H1 (cell line): Measurements from ENCODE around the gene MPEG1. TPM values are rescaled to one million over a fixed set of nuclear protein-coding genes. Genes with fewer than 3 reads are reported as not detected.

Experiments
- CTCF ChIA-PET: fragments of 300-600 bp; sonication (Branson Sonifier 250); formaldehyde crosslinking; loops from one replicate; lab custom pipeline; 2021; ENCODE audit not compliant: partially characterized antibody; lab: Charles Lee
- POLR2A ChIA-PET: fragments of 300-600 bp; sonication (Branson Sonifier 250); formaldehyde crosslinking; loops from one replicate; lab custom pipeline; 2021; ENCODE audit warnings: inconsistent platforms; ENCODE audit not compliant: partially characterized antibody; lab: Charles Lee
- DNase-seq, 2 experiments: peaks; one replicate each; pipeline versions ENCODE4 v3.0.0 to v3.0.0-alpha.2; 2010 to 2022; ENCODE audit warnings: low spot score in 2 of 2, low read depth in 1 of 2, mixed read lengths in 1 of 2
- FAIRE-seq: peaks from 2 replicates; lab custom pipeline; 2011; peaks lifted over from hg19 to GRCh38; lab: Jason Lieb, UNC
- H2AFZ ChIP-seq: 2 replicates; pipeline ENCODE4 v1.8.1; 2012; ENCODE audit warnings: low read length, inconsistent platforms
- H2AK5ac ChIP-seq: 2 replicates; pipeline ENCODE4 v1.6.1; 2013; ENCODE audit warnings: low read depth, low read length
- H2BK120ac ChIP-seq: replicated peaks from 2 replicates; pipeline ENCODE3; 2013; ENCODE audit warnings: low read depth, low read length, inconsistent platforms
- H2BK12ac ChIP-seq: 2 replicates; pipeline ENCODE4 v1.6.1; 2013; ENCODE audit warnings: low read depth, low read length
- H2BK15ac ChIP-seq: 2 replicates; pipeline ENCODE4 v1.6.1; 2013; ENCODE audit warnings: low read length
- H2BK20ac ChIP-seq: 2 replicates; pipeline ENCODE4 v1.6.1; 2013; ENCODE audit warnings: low read length
- H2BK5ac ChIP-seq: 2 replicates; pipeline ENCODE4 v1.6.1; 2013; ENCODE audit warnings: low read depth, low read length
- H3K14ac ChIP-seq: 2 replicates; pipeline ENCODE4 v1.6.1; 2013; ENCODE audit warnings: inconsistent platforms; ENCODE audit not compliant: insufficient read length
- H3K18ac ChIP-seq: 2 replicates; pipeline ENCODE4 v1.6.1; 2013; ENCODE audit warnings: low read length; ENCODE audit errors: extremely low read depth
- H3K23ac ChIP-seq: 2 replicates; pipeline ENCODE4 v1.6.1; 2013; ENCODE audit warnings: inconsistent platforms; ENCODE audit not compliant: insufficient read length
- H3K23me2 ChIP-seq: 2 replicates; pipeline ENCODE4 v1.6.1; 2013; ENCODE audit warnings: low read depth, low read length
- H3K27ac ChIP-seq: 2 replicates; pipeline ENCODE4 v1.6.1; 2011; ENCODE audit warnings: low read depth, low read length, inconsistent platforms
- H3K27me3 ChIP-seq, 4 experiments: replicated peaks in 1 of 4; 1 replicate in 1 of 4; 2 replicates in 3 of 4; pipeline versions ENCODE4 v1.6.1 to v1.8.1; 2011 to 2013; ENCODE audit warnings: low read length in 3 of 4, mild to moderate bottlenecking in 3 of 4, inconsistent platforms in 2 of 4, mixed read lengths in 2 of 4, moderate library complexity in 1 of 4; ENCODE audit not compliant: control insufficient read depth in 3 of 4, insufficient read depth in 3 of 4; ENCODE audit errors: extremely low read depth in 1 of 4
- H3K36me3 ChIP-seq, 4 experiments: 2 replicates each; pipeline versions ENCODE4 v1.6.1 to v1.8.1; 2011 to 2013; ENCODE audit warnings: mild to moderate bottlenecking in 4 of 4, low read length in 3 of 4, moderate library complexity in 2 of 4, control low read depth in 1 of 4, inconsistent platforms in 1 of 4; ENCODE audit not compliant: insufficient read depth in 4 of 4, control insufficient read depth in 2 of 4
- H3K4ac ChIP-seq: replicated peaks from 2 replicates; pipeline ENCODE3; 2013; ENCODE audit warnings: low read length, low read depth, mixed read lengths, inconsistent platforms; ENCODE audit not compliant: insufficient read length
- H3K4me1 ChIP-seq, 4 experiments: replicated peaks in 1 of 4; 1 replicate in 1 of 4; 2 replicates in 3 of 4; pipeline versions ENCODE4 v1.6.1 to v1.8.1; 2011 to 2013; ENCODE audit warnings: low read length in 3 of 4, inconsistent platforms in 2 of 4, mixed read lengths in 1 of 4; ENCODE audit not compliant: insufficient read depth in 4 of 4, control insufficient read depth in 3 of 4
- H3K4me2 ChIP-seq, 2 experiments: 2 replicates each; pipeline versions ENCODE4 v1.6.1 to v1.8.1; 2011 to 2013; ENCODE audit warnings: low read depth in 2 of 2, low read length in 2 of 2, control low read depth in 1 of 2, inconsistent platforms in 1 of 2, mild to moderate bottlenecking in 1 of 2; ENCODE audit not compliant: insufficient read depth in 1 of 2
- H3K4me3 ChIP-seq, 4 experiments: fragments of 200-600, 300-600 bp in 1 of 4; sonication (generic), shearing (Covaris generic), sonication (Bioruptor Twin) in 1 of 4; 2 replicates each; pipeline versions ENCODE4 v1.5.1 to v1.8.1; 2011 to 2016; ENCODE audit warnings: low read length in 4 of 4, low read depth in 3 of 4, control low read depth in 2 of 4, inconsistent platforms in 2 of 4, mild to moderate bottlenecking in 2 of 4, mixed read lengths in 1 of 4, moderate library complexity in 1 of 4; ENCODE audit not compliant: insufficient read depth in 2 of 4; ENCODE audit errors: extremely low read depth in 1 of 4
- H3K56ac ChIP-seq: replicated peaks from 2 replicates; pipeline ENCODE3; 2013; ENCODE audit warnings: low read depth, mild to moderate bottlenecking, mixed read lengths, low read length, inconsistent platforms; ENCODE audit not compliant: insufficient read length
- H3K79me1 ChIP-seq: 2 replicates; pipeline ENCODE4 v1.6.1; 2013; ENCODE audit warnings: low read depth, low read length, control low read depth
- H3K79me2 ChIP-seq, 2 experiments: 2 replicates each; pipeline versions ENCODE4 v1.6.1 to v1.8.1; 2012 to 2013; ENCODE audit warnings: low read length in 2 of 2, mild to moderate bottlenecking in 2 of 2, inconsistent platforms in 1 of 2; ENCODE audit not compliant: insufficient read depth in 2 of 2, control insufficient read depth in 1 of 2
- H3K9ac ChIP-seq, 4 experiments: replicated peaks in 1 of 4; 1 replicate in 1 of 4; 2 replicates in 3 of 4; pipeline versions ENCODE4 v1.6.1 to v1.8.1; 2011 to 2013; ENCODE audit warnings: low read depth in 3 of 4, low read length in 3 of 4, control low read depth in 2 of 4, mild to moderate bottlenecking in 2 of 4, moderate library complexity in 2 of 4, inconsistent platforms in 1 of 4; ENCODE audit errors: extremely low read depth in 1 of 4
- H3K9me3 ChIP-seq, 2 experiments: 2 replicates each; pipeline versions ENCODE4 v1.6.1 to v1.8.1; 2012 to 2013; ENCODE audit warnings: mild to moderate bottlenecking in 2 of 2, moderate library complexity in 2 of 2, control low read depth in 1 of 2, inconsistent platforms in 1 of 2, low read depth in 1 of 2, low read length in 1 of 2, mixed read lengths in 1 of 2; ENCODE audit not compliant: insufficient read depth in 2 of 2
- H4K20me1 ChIP-seq, 2 experiments: replicated peaks in 1 of 2; 2 replicates each; pipeline versions ENCODE3 to v1.8.1; 2011 to 2013; ENCODE audit warnings: inconsistent platforms in 2 of 2, low read length in 2 of 2, mild to moderate bottlenecking in 1 of 2; ENCODE audit not compliant: insufficient read depth in 2 of 2, control insufficient read depth in 1 of 2
- H4K5ac ChIP-seq: 2 replicates; pipeline ENCODE4 v1.6.1; 2013; ENCODE audit warnings: low read length, low read depth, mixed read lengths, inconsistent platforms; ENCODE audit not compliant: insufficient read length
- H4K8ac ChIP-seq: 2 replicates; pipeline ENCODE4 v1.8.0; 2013; ENCODE audit warnings: mild to moderate bottlenecking, moderate library complexity, low read length, inconsistent platforms; ENCODE audit not compliant: insufficient read depth; ENCODE audit errors: extremely low read depth
- H4K91ac ChIP-seq: replicated peaks from 2 replicates; pipeline ENCODE3; 2013; ENCODE audit warnings: low read length, mixed read lengths, inconsistent platforms; ENCODE audit not compliant: insufficient read length
- KDM5A ChIP-seq: fragments of 200-600 bp; IDR thresholded peaks from 2 replicates; pipeline ENCODE4 v1.7.1; 2012; ENCODE audit warnings: mild to moderate bottlenecking, low read length, inconsistent platforms, mixed read lengths
- POLR2A ChIP-seq, 2 experiments: IDR thresholded peaks; 1 replicate in 1 of 2; 2 replicates in 1 of 2; pipeline ENCODE4 v1.6.1; 2011; ENCODE audit warnings: low read depth in 2 of 2, low read length in 2 of 2, mild to moderate bottlenecking in 2 of 2; ENCODE audit errors: control extremely low read depth in 1 of 2
- SAP30 ChIP-seq: fragments of 300-600 bp; sonication (generic); IDR thresholded peaks from 2 replicates; pipeline ENCODE4 v1.7.1; 2012; ENCODE audit warnings: low read length, moderate library complexity, mild to moderate bottlenecking, inconsistent platforms; ENCODE audit not compliant: insufficient read depth, insufficient replicate concordance
- TCF12 ChIP-seq: IDR thresholded peaks from 2 replicates; pipeline ENCODE4 v1.6.1; 2011; ENCODE audit warnings: low read depth, mild to moderate bottlenecking, low read length
- TEAD4 ChIP-seq: IDR thresholded peaks from 2 replicates; pipeline ENCODE4 v1.6.1; 2012; ENCODE audit warnings: low read depth, low read length, inconsistent platforms, mixed read lengths
- USF2 ChIP-seq: IDR thresholded peaks from 2 replicates; pipeline ENCODE4 v1.6.1; 2011; ENCODE audit warnings: low read length, improper control_type of control experiment
- YY1 ChIP-seq: IDR thresholded peaks from 2 replicates; pipeline ENCODE4 v1.6.1; 2011; ENCODE audit warnings: low read depth, mild to moderate bottlenecking, low read length
- WGBS, 2 experiments: shearing (Covaris generic) in 1 of 2; methylation state at CpG; one replicate each; pipeline versions ENCODE4 v1.1.6 to v1.1.7; 2013 to 2015; ENCODE audit warnings: low lambda C conversion rate in 2 of 2, mixed read lengths in 2 of 2, inconsistent platforms in 1 of 2, low coverage in 1 of 2, missing lambda C conversion rate in 1 of 2; ENCODE audit not compliant: insufficient replicate concordance in 2 of 2, insufficient coverage in 1 of 2, insufficient read length in 1 of 2; ENCODE audit errors: extremely low coverage in 1 of 2, missing lambda C conversion rate in 1 of 2; 5-methylcytosine and 5-hydroxymethylcytosine counted together
- polyA plus RNA-seq, 7 experiments: library from polyadenylated mRNA; depleted of rRNA in 3 of 7; stranded (reverse) in 5 of 7; unstranded in 2 of 7; fragments of >200 nt in 5 of 7; fragments of 200-250 nt in 2 of 7; gene quantifications; 1 replicate in 5 of 7; 2 replicates in 1 of 7; 4 replicates in 1 of 7; pipeline versions ENCODE4 v1.2.1 to v1.2.3, GENCODE V29; 2011 to 2013; ENCODE audit warnings: missing spikeins in 2 of 7, mixed read lengths in 2 of 7
- total RNA-seq: library from RNA; stranded (reverse); fragmentation: NEBNext Ultra II Directional; extraction: Animal tissue kit (Norgen Biotek cat#: 25700); gene quantifications from 2 replicates; pipeline ENCODE4 v1.2.1, GENCODE V29; 2021

MPEG1 gene
- total and polyA plus RNA-seq, 2 of the 8 experiments (the other 6 are each of a cell fraction or from before 2014, with no cell fraction given), result not detected

DNA sequence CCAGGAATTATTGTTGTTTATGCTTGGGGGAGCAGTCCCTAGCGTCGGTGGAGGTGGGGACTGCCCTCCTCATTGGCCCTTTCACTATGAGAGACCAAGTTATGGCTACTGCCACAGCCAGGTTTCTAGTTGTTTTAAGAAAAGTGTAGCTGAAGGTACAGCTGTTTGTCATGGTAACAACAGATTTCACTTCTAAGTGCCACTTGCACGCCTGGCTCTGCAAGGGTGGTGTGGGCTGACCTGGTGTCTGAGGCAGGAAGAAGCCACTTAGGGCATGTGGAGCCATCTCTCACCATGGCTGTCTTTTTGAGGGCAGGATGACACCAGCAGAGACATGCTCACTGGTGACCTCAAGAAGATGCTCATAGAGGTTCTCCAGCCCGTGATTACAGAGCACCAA lies 46.3 kb upstream of the MPEG1 start:
- no peak overlapping the region for H2AFZ ChIP-seq
- no peak overlapping the region for H3K4ac ChIP-seq
- H3K9me3 ChIP-seq, result no peaks in the 10 kb centered on the region
- H3K27me3 ChIP-seq, result no peaks in the 10 kb centered on the region
- H3K18ac ChIP-seq, result no peak overlapping the region
- no peaks in the 10 kb centered on the region for H3K79me1 ChIP-seq
- no peak overlapping the region for H4K8ac ChIP-seq
- H3K27ac ChIP-seq, result no peak overlapping the region
- no peak overlapping the region for H3K4me2 ChIP-seq
- no peak overlapping the region for H2BK20ac ChIP-seq
- no peaks in the 10 kb centered on the region for H3K36me3 ChIP-seq
- no peak overlapping the region for H4K5ac ChIP-seq
- H4K20me1 ChIP-seq, result no peaks in the 10 kb centered on the region
- 73% methylated on average over 4 of the region's 4 CpGs; no CpG with 5 or more reads in 1 of the 2 experiments for WGBS, 2 experiments
- ChIA-PET CTCF (interaction anchor here (1.2 to 1.7 kb wide), 3 partner anchors 14 to 53 kb away, joined by 3 to 4 read pairs (median 4); no protein-coding TSS in a partner anchor), POLR2A (no interaction called here)
- H3K9ac ChIP-seq, result no peak overlapping the region
- H2BK120ac ChIP-seq, result no peak overlapping the region
- peaks cover 0 to 2% (median 0%) of the 10 kb centered on the region in 4 experiments; a peak in 1 of 7 replicates for H3K4me1 ChIP-seq
- H3K79me2 ChIP-seq, result no peaks in the 10 kb centered on the region
- H2BK15ac ChIP-seq, result no peak overlapping the region
- H3K23me2 ChIP-seq, result no peaks in the 10 kb centered on the region
- H2AK5ac ChIP-seq, result no peak overlapping the region
- no peak overlapping the region for H3K56ac ChIP-seq
- H4K91ac ChIP-seq, result no peak overlapping the region
- no peak overlapping the region for H3K14ac ChIP-seq
- H2BK5ac ChIP-seq, result no peak overlapping the region
- DNase-seq, result no peak
- FAIRE-seq, result no peak
- H3K23ac ChIP-seq, result no peak overlapping the region
- H2BK12ac ChIP-seq, result no peak overlapping the region
- H3K4me3 ChIP-seq, result no peak overlapping the region
- TF ChIP-seq KDM5A, result no peak
- TF ChIP-seq USF2, result no peak
- no peak for TF ChIP-seq YY1
- no peak for TF ChIP-seq TEAD4
- no peak for TF ChIP-seq POLR2A (IDR thresholded peaks at IDR 0.05; ENCODE audit: control extremely low read depth in 1 of 2, low read depth in 2 of 2, low read length in 2 of 2)
- no peak for TF ChIP-seq SAP30
- TF ChIP-seq TCF12, result no peak
